Endodermal cell (in vitro differentiated cells): Measurements from ENCODE around the gene PIMREG. TPM values are rescaled to one million over a fixed set of nuclear protein-coding genes. Genes with fewer than 3 reads are reported as not detected.
A peak's percentile ranks its signal among the peaks of the same experiment; 100 is the strongest.

ENCODE experiments used
- DNase-seq: peaks from one replicate; pipeline ENCODE4 v3.0.0-alpha.2; 2017
- H3K27ac ChIP-seq: 2 replicates; pipeline ENCODE4 v1.5.1; 2013; ENCODE audit warnings: mild to moderate bottlenecking, low read depth, low read length, moderate library complexity
- H3K27me3 ChIP-seq: 2 replicates; pipeline ENCODE4 v1.6.1; 2013; ENCODE audit warnings: mild to moderate bottlenecking, low read length, moderate library complexity; ENCODE audit not compliant: insufficient read depth, control insufficient read depth, poor library complexity, severe bottlenecking
- H3K36me3 ChIP-seq: 2 replicates; pipeline ENCODE4 v1.7.0; 2013; ENCODE audit warnings: mild to moderate bottlenecking, low read length, moderate library complexity; ENCODE audit not compliant: control insufficient read depth, insufficient read depth
- H3K4me1 ChIP-seq: one replicate; pipeline ENCODE4 v1.7.0; 2013; ENCODE audit warnings: low read length; ENCODE audit not compliant: control insufficient read depth, insufficient read depth
- H3K4me3 ChIP-seq: 2 replicates; pipeline ENCODE4 v1.5.1; 2013; ENCODE audit warnings: mild to moderate bottlenecking, low read length, moderate library complexity
- H3K9ac ChIP-seq: 2 replicates; pipeline ENCODE4 v1.6.1; 2013; ENCODE audit warnings: mild to moderate bottlenecking, low read length, moderate library complexity; ENCODE audit not compliant: poor library complexity, severe bottlenecking; ENCODE audit errors: extremely low read depth
- H3K9me3 ChIP-seq: 2 replicates; pipeline ENCODE4 v1.6.1; 2013; ENCODE audit warnings: mild to moderate bottlenecking, low read length, moderate library complexity; ENCODE audit not compliant: control insufficient read depth
- H3K27ac Mint-ChIP-seq: 2 replicates; pipeline ENCODE4 v1.8.0; 2020; ENCODE audit warnings: mixed read lengths
- H3K27me3 Mint-ChIP-seq: 2 replicates; pipeline ENCODE4 v1.8.0; 2021; ENCODE audit warnings: mild to moderate bottlenecking, mixed read lengths; ENCODE audit not compliant: insufficient read depth
- H3K36me3 Mint-ChIP-seq: 2 replicates; pipeline ENCODE4 v1.8.0; 2020; ENCODE audit warnings: low read depth, mixed read lengths
- H3K4me1 Mint-ChIP-seq: 2 replicates; pipeline ENCODE4 v1.8.0; 2020; ENCODE audit warnings: mixed read lengths
- H3K4me3 Mint-ChIP-seq: 2 replicates; pipeline ENCODE4 v1.8.0; 2020; ENCODE audit warnings: mild to moderate bottlenecking, moderate library complexity, mixed read lengths
- H3K9me3 Mint-ChIP-seq: 2 replicates; pipeline ENCODE4 v1.8.0; 2020; ENCODE audit warnings: mild to moderate bottlenecking, mixed read lengths
- WGBS, 2 experiments: methylation state at CpG; one replicate each; pipeline versions ENCODE4 v1.1.5 to v1.1.7; 2013; ENCODE audit warnings: missing lambda C conversion rate in 2 of 2, mixed read lengths in 1 of 2; ENCODE audit not compliant: insufficient coverage in 1 of 2, insufficient read length in 1 of 2; 5-methylcytosine and 5-hydroxymethylcytosine counted together
- total RNA-seq, 2 donors: library from RNA; stranded (reverse); fragmentation: NEBNext Ultra II Directional in 1 of 2; extraction: Animal tissue kit (Norgen Biotek cat#: 25700) in 1 of 2; gene quantifications; 2 replicates in 1 of 2; 3 replicates in 1 of 2; pipeline ENCODE4 v1.2.1, GENCODE V29; 2021
- TF ChIP-seq, protein P1 (sequence below): fragments of 200-600 bp; sonication (generic); conservative IDR thresholded peaks from 2 replicates; pipeline ENCODE4 v1.5.0; 2021; ENCODE audit warnings: antibody characterized with exemption, mild to moderate bottlenecking

Gene PIMREG
- total RNA-seq, 2 donors from 2014 or later = 33.4 to 68.7 TPM

GRCh38 chr17:6456914-6457687 lies 12.8 kb downstream of the PIMREG start:
- Mint-ChIP-seq H3K36me3 (no peaks in the 10 kb centered on the region), H3K4me3 (no peak overlapping the region), H3K9me3 (no peaks in the 10 kb centered on the region), H3K4me1 (peaks cover 16% of the 10 kb centered on the region), H3K27ac (no peak overlapping the region), H3K27me3 (peaks cover 13% of the 10 kb centered on the region)
- Histone ChIP-seq H3K27ac (no peak overlapping the region), H3K36me3 (no peaks in the 10 kb centered on the region), H3K4me3 (no peak overlapping the region), H3K9ac (no peak overlapping the region), H3K9me3 (no peaks in the 10 kb centered on the region), H3K4me1 (no peaks in the 10 kb centered on the region), H3K27me3 (peaks cover 12% of the 10 kb centered on the region)
- peak; percentile 73 for DNase-seq
- TF ChIP-seq, protein P1, sequence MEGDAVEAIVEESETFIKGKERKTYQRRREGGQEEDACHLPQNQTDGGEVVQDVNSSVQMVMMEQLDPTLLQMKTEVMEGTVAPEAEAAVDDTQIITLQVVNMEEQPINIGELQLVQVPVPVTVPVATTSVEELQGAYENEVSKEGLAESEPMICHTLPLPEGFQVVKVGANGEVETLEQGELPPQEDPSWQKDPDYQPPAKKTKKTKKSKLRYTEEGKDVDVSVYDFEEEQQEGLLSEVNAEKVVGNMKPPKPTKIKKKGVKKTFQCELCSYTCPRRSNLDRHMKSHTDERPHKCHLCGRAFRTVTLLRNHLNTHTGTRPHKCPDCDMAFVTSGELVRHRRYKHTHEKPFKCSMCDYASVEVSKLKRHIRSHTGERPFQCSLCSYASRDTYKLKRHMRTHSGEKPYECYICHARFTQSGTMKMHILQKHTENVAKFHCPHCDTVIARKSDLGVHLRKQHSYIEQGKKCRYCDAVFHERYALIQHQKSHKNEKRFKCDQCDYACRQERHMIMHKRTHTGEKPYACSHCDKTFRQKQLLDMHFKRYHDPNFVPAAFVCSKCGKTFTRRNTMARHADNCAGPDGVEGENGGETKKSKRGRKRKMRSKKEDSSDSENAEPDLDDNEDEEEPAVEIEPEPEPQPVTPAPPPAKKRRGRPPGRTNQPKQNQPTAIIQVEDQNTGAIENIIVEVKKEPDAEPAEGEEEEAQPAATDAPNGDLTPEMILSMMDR = no peak
- 79 to 82% methylated on average over 10 to 13 of the region's 14 CpGs for WGBS, 2 experiments

GRCh38 chr17:6457688-6458459 lies 13.6 kb downstream of the PIMREG start:
- H3K4me1 ChIP-seq = no peaks in the 10 kb centered on the region
- Mint-ChIP-seq H3K27me3 (peaks cover 13% of the 10 kb centered on the region), H3K4me3 (no peak overlapping the region), H3K4me1 (peaks cover 10% of the 10 kb centered on the region), H3K36me3 (no peaks in the 10 kb centered on the region), H3K27ac (no peak overlapping the region), H3K9me3 (no peaks in the 10 kb centered on the region)
- no peak overlapping the region for H3K27ac ChIP-seq
- H3K36me3 ChIP-seq = no peaks in the 10 kb centered on the region
- H3K27me3 ChIP-seq = peaks cover 12% of the 10 kb centered on the region
- TF ChIP-seq, protein P1 = no peak
- no peak overlapping the region for H3K9ac ChIP-seq
- H3K9me3 ChIP-seq = no peaks in the 10 kb centered on the region
- H3K4me3 ChIP-seq = no peak overlapping the region
- no peak for DNase-seq
- 57 to 83% methylated on average over 3 to 10 of the region's 10 CpGs for WGBS, 2 experiments

GRCh38 chr17:6458460-6458950 lies 14.2 kb downstream of the PIMREG start:
- Histone ChIP-seq H3K4me3 (no peak overlapping the region), H3K27ac (no peak overlapping the region), H3K36me3 (no peaks in the 10 kb centered on the region), H3K9me3 (no peaks in the 10 kb centered on the region), H3K4me1 (no peaks in the 10 kb centered on the region), H3K9ac (no peak overlapping the region), H3K27me3 (peaks cover 12% of the 10 kb centered on the region)
- peaks cover 4% of the 10 kb centered on the region for H3K4me1 Mint-ChIP-seq
- DNase-seq = no peak
- TF ChIP-seq, protein P1 = no peak
- peaks cover 13% of the 10 kb centered on the region for H3K27me3 Mint-ChIP-seq
- 80 to 91% methylated on average over 8 to 14 of the region's 14 CpGs for WGBS, 2 experiments
- H3K9me3 Mint-ChIP-seq = no peaks in the 10 kb centered on the region
- no peak overlapping the region for H3K27ac Mint-ChIP-seq
- no peak overlapping the region for H3K4me3 Mint-ChIP-seq
- no peaks in the 10 kb centered on the region for H3K36me3 Mint-ChIP-seq
